Fibroblast of skin of abdomen (primary cell): Measurements from ENCODE around the gene BDKRB2.
A peak's percentile ranks its signal among the peaks of the same experiment; 100 is the strongest.
"Not testable (repeated sequence)": the region's sequence is repeated elsewhere in the genome, so short reads cannot be mapped to it uniquely, and the experiment has no call there.

Experiments used
- DNase-seq: peaks from one replicate; pipeline ENCODE4 v3.0.0-alpha.2; 2013

BDKRB2 gene

GRCh38 chr14:96225213-96225612 lies 20.6 kb downstream of the BDKRB2 start:
- DNase-seq = no peak

- DNase-seq = peak; percentile 80
Measured at GRCh38 chr14:96225745-96226151, 21.1 kb downstream of the BDKRB2 start.

- no peak for DNase-seq
Measured at GRCh38 chr14:96227428-96227827, 22.8 kb downstream of the BDKRB2 start.

DNA sequence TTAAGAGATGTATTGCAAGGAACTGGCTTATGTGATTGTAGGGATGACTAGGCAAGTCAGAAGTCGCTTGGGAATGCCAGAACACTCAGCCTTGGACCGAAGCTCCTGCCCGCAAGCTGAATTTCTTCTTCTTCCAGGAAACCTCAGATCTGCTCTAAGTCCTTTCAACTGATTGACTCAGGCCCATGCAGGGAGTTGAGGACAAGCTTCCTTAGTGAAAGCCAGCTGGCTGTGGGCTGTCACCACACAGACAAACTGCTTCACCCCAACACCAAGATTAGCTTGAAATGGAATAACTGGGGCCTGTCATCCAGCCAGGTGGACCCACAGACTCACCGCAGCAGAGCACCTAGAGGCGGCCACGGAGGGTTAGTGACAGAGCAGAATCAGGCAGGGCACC lies 24.7 kb downstream of the BDKRB2 start:
- DNase-seq = no peak

DNA sequence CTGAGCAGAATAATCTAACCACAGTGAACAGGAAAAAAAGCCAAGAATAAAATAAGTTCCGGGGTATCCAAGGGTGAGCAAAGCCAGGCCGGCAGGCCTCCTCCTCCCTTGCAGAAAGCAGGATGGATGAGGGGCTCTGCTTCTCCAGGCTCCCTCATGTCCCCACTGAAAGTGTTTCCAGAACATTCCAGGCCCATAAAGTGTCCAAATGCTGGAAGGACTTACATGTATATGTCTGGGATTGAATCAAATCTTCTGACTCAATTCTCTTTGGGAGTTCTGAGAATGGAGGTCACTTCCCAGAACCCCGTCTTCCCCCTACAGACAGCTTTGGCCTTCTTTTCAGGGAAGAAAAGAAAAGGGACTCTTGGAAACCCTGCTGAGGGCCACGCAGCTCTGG lies 26.4 kb downstream of the BDKRB2 start:
- DNase-seq = no peak

DNA sequence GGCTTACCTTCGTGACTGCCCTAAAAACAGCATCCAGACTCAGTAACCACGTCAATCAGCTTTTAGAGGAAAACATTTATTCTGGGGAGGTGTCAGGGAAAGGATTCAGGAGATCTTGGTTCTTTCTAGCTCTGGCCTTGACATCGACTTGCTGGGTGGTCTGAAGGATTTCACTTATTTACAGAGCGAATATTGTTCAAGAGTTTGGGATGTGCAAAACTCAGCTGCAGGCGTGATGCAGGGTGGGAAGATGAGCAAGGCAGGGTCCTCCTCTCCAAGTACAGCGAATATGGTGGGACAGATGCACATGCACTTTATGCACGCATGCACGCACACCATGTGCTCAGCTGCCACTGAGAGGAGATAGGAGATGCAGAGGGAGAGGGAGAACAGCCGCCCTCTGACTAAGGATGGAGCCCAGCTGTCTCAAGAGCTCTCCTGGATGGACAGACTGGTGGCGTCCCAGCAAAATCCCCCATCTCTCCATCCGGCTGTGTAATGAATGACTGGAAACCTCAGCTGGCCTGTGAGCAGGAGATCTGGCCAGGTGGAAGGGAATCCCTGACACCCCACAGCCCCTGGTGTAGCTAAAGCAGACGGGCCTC lies 27.0 kb downstream of the BDKRB2 start:
- DNase-seq = no peak

DNA sequence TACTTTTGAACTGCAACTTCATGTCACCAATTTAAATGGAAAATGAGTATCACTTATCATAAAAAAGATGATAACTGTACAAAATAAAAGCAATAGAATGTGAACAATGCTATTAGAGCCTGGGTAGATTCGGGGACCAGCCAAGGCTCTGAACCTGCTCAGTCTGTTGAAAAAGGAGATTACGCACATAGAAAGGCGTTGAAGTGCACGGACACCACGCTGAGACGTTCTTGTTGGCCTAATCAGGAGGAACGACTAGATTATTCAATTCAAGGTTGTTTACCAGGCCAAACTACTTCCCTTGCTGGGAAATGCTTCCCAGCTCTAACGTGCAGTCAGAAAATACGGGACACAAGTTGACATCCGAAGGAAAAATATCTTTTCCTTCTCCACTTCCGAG lies 27.9 kb downstream of the BDKRB2 start:
- no peak for DNase-seq

- no peak for DNase-seq
Measured at GRCh38 chr14:96233661-96234060, 29.0 kb downstream of the BDKRB2 start.

DNA sequence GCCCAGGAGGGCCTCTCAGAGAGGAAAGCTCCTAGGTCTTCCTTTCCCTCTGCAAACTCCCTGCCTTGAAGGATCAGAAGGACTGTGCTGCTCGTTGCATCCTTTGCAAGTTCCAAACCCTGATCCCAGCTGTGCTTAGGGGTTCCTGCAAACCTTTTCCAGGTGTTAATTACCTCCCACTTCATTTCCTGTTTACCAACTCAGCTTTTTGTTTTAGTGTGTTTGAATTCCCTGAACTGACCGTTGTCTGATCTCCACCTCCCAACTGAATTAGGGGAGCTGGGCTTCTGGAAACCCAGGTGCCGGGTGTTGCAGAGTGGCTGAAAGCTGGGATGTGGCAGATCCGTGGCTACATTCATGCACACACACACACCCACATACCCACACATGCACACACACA lies 30.8 kb downstream of the BDKRB2 start:
- DNase-seq = no peak

DNA sequence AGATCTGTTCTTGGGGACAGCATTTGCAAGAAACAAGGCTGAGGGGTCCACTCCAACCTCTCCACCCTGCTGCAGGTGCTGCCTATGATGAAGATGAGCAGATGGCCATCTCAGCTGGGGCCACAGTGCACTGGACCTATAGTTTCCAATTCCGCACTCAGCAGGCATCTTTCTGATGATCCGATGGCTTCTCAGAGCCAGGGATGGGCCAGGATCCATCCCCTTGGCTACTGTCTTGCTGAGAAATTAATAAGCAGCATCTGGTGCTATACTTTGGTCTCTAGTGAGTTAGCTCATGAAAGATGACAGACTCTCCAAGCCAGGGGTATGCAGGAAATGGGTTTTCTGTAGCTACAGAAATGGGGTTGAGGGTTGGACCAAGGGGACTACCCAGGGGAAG lies 33.0 kb downstream of the BDKRB2 start:
- DNase-seq = no peak

DNA sequence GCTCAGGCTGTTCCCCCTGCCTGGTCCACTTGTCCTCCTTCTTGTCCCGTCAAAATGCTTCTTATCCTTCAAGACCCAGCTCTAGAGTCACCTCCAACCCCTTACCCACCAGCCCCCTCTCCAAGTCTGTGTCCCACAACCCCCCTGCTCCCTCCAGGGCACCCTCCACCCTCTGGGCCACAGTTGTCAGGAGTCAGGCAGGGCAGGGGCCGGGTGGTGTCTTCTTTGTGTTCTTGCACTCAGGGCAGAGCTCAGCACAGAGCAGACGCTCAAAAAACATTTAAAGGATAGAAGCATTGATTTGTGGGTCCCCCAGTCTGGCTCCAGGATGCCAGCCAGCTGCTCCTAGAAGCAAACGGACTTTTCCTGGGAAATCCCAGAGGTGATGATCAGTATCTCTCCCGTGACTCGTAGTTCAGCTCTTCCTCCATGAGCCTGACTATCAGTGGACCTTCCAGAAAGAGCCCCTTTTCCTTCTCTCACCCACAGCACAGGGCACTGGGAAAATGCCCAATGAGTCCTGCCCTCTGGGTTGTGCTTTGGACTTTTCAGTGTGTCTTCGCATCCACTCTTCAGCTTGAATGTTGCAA lies 34.1 kb downstream of the BDKRB2 start:
- DNase-seq = no peak

DNA sequence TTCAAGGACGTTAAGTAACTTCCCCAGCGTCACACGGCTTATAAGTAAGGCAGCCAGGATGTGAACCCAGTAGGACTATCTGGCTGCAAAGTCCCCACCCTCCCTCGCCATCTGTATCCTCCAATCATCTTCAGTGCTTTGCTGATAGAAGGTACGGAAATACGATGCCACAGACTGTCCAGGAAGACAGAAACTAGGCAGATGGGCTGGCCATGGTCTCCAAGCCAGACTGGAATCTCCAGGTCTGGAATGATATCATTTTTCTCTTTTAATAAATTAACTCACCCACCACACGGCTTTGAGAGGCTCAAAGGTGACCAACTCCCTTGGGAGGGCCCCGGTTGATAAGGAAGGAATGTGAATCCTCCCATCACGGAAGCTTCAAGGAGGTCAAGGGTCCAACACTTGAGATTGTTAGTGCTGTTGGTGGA lies 35.1 kb downstream of the BDKRB2 start:
- no peak for DNase-seq

DNA sequence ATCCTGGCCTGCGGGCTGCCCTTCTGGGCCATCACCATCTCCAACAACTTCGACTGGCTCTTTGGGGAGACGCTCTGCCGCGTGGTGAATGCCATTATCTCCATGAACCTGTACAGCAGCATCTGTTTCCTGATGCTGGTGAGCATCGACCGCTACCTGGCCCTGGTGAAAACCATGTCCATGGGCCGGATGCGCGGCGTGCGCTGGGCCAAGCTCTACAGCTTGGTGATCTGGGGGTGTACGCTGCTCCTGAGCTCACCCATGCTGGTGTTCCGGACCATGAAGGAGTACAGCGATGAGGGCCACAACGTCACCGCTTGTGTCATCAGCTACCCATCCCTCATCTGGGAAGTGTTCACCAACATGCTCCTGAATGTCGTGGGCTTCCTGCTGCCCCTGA lies 36.0 kb downstream of the BDKRB2 start:
- DNase-seq = no peak

GRCh38 chr14:96242126-96242525 lies 37.5 kb downstream of the BDKRB2 start:
- no peak for DNase-seq

- no peak for DNase-seq
Measured at GRCh38 chr14:96243785-96244184, 39.1 kb downstream of the BDKRB2 start.

DNA sequence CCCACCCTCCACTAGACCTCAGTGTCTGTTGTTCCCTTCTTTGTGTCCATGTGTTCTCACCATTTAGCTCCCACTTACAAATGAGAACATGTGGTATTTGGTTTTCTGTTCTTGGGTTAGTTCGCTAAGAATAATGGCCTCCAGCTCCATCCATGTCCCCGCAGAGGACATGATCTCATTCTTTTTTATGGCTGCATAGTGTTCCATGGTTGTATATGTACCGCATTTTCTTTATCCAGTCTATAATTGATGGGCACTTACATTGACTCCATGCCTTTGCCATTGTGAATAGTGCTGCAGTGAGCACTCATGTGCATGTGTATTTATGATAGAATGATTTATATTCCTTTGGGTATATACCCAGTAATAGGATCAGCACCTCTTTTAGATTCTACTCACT lies 40.4 kb downstream of the BDKRB2 start:
- DNase-seq = not testable (repeated sequence)

DNA sequence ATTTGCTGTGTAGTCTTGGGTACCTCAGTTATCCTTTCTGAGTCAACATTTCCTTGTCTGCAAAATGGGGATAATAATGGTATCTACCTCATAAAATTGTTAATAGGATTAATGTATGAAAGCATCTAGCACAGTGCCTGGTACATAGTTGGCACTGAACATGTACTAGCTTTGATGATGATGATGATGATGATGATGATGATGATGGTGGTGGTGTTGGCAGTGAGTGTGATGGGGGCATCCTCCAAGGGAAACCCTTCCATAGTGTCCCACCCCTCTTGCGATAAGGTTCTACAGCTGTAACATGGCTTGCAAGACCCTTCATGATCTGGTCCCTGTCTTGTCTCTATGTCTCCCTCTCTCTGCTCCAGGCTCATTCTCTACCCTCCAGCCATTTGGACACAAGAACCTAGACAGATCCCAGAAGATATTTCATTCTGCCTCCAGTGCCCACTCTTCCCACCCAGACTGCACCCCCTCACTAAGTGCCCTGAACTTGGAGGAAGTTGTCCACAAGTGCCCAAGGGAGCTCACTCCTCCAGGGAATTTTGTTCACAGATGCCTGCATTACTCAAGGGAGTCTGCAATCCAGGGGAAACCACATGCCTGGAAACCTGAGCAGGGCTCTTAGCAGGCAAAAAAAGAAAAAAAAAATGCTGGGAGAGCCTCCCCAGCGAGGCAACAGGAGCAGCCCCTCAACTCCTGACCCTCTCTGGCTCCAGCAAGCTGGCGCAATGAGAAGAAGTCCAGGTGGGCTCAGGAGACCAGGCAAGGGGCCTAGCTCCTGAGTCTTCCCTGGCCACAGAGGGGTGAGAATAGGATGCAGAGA lies 41.3 kb downstream of the BDKRB2 start:
- peak; percentile 84 for DNase-seq

DNA sequence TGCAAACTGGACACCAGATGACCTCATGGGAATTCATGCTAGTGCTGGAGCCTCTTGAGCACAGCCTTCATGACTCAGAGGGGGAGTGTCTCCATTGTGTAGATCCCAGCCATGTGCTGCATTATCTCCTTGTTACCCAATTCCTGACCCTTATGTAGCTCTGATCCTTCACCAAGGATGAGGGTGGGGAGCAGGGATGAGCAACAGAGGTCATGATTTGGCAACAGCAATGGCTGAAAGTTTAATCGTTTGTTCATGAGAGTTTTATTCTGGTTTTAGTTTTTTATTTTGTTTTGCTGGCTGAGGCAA lies 41.9 kb downstream of the BDKRB2 start:
- DNase-seq = peak; percentile 94

GRCh38 chr14:96247031-96247430 lies 42.4 kb downstream of the BDKRB2 start:
- no peak for DNase-seq

- DNase-seq = peak; percentile 91
Measured at GRCh38 chr14:96249029-96249428, 44.4 kb downstream of the BDKRB2 start.

DNA sequence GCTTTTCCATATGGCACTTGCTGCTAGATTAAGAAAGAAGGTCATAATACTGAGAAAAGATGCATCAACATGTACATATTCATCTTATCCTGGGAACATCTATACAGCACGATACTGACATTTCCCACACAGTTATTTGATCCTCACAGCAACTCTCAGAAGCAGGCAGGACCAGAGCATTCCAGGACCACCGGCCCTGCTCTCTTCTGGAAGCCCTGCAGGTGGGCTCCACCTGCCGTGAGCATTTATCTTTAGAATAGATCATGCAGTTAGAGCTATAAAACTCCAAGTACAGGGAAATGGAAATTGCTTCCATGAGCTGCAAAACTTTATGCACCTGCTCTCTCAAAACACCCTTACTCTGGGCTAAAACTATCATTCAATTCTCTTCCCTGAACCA lies 45.8 kb downstream of the BDKRB2 start:
- DNase-seq = no peak

DNA sequence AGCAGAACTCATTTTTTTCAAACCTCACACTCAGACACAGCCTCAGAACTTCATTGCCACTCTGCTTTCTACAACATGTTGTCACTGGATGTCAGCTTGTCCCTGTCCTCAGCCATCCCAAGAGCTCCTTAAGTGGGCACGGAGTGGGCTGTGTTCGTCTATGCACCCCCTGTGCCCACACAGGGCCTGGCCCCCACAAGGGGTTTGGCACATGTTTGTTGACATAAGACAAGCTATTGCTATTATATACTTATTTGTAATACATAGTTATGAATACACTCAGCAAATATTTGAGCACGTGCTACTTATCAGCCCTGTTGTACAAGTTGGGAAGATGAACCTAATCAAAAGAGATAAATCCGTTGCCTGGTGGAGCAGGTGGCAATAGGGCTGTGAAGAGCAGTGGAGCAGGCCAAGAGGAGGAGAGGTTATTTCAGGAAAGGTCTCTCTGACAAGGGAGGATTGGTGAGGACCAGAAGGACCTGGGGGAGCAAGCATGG lies 47.1 kb downstream of the BDKRB2 start:
- DNase-seq = no peak

DNA sequence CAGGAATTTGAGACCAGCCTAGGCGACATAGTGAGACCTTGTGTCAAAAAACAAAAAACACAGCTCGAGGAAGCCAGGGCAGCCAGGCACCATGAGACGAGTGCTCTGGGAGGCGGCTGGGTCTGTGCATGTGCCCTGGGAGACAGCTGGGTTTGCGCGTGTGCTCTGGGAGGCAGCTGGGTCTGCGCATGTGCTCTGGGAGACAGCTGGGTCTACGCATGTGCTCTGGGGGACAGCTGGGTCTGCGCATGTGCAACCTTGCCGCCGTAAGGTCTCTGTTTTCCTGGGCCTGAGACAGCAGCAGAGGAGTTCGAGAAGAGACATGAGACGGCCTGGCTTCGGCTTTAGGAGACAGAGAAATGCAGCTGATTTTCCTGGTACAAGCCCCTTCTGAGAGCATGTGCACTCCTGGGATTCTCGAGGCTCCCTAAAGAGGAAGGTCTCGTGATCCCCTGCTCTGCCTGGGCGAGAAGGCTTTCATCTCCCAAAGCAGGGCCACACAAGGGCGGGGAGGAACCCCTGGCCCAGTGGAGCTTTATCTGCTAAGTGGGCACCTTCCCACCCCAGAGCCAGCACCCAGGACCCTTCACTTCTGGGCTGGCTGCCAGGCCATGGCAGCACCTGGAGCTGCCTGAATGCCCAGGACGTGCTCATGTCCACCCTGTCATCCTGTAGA lies 47.8 kb downstream of the BDKRB2 start:
- peak; percentile 81 for DNase-seq
